ENCODE results near the gene PAOX.
A peak's percentile ranks its signal among the peaks of the same experiment; 100 is the strongest.
"Not testable (repeated sequence)": the region's sequence is repeated elsewhere in the genome, so short reads cannot be mapped to it uniquely, and the experiment has no call there.

Gene PAOX

DNA sequence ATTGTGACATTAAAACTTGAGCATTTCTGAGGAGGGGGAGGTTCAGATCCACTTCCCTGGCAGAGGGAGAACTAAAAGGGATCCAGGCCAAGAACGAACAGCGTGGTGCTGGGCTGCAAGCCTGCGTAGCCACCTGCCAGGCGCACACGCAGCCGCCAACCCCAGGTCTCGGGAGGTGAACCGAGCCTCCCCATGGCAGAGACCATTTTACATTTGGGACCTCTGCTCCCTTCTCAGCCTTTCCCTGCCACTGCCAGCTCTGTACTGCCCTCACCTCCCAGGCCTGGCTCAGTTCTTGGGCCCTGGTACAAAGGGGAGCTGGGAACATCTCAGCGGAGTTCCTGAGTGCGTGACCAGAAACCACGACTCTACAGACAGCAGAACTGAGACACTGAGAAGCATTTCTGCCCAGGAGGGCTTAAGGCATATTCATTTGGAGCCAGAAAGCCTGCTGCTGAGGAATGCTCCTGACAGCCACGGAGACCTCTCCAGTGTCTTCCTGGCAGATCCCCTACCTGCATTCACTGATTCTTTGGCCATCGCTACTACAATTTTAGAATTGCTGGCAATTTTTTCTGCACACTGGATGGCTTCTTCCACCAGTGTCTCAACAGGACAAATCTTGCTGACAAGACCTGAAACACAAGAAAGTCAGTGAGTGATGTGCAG, 13.5 kb upstream of the PAOX start:
- DNase-seq, result no peak

GRCh38 chr10:133366130-133366478, 13.0 kb upstream of the PAOX start:
- no peak for DNase-seq

GRCh38 chr10:133366751-133367150, 12.3 kb upstream of the PAOX start:
- no peak for DNase-seq

GRCh38 chr10:133367461-133367860, 11.6 kb upstream of the PAOX start:
- DNase-seq, result not testable (repeated sequence)

GRCh38 chr10:133368153-133368552, 10.9 kb upstream of the PAOX start:
- DNase-seq, result no peak

GRCh38 chr10:133370030-133370786, 8.9 kb upstream of the PAOX start:
- no peak for DNase-seq

DNA sequence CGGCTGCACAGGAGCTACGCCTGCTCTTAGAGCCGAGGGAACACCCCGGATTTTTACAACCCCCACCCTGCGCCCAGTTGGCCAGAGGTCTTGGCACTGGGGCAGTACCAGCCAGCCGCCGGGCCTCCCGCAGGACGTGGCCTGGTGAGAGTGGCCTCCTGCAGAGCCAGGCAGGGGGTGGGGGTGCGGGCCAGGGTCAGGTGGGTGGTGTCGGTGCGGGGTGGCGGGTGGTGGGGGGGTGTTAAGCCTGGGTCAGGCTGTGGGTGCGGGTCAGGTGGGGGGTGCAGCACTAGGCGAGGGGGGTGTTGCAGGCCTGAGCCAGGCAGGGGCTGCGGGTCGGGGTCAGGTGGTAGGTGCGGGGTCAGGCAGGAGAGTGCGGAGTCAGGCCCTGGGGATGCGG, 6.6 kb upstream of the PAOX start:
- no peak for DNase-seq

- peak; percentile 95 for DNase-seq
Observed at GRCh38 chr10:133373174-133374090, 5.6 kb upstream of the PAOX start, which contains the start of gene ECHS1. Gene ECHS1, minus strand, starts transcription at chr10:133373354. Its CDS starts 21 bp downstream, at chr10:133373333.

DNA sequence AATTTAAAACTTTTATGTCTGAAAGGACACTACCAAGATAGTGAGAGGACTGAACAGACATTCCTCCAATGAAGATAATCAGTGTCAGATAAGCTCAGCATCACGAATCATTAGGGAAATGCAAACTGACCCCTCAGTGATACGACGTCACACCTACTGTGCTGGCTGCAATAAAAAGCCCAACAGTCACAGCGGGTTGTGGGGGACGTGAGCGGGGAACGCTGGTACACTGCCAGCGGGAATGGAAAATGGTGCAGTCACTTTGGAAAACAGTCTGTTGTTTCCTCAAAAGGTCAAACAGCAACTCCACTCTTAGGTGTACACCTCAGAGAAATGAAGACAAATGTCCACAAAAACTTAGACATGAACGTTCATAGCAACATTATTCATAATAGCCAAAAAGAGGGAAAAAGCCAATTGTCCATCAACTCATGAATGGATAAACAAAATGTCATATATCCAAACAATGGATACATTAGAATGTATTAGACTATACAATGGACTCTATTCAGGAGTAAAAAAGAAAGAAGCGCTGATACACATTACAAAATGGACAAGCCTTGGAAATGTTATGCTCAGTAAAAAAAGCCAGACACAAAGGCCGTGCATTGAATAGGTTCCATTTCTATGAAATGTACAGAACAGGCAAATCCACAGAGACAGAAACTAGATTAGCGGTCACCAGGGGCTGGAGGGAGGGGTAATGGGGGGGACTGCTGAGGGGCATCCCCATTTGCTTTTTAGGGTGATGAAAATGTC, 3.5 kb upstream of the PAOX start:
- no peak for DNase-seq

DNA sequence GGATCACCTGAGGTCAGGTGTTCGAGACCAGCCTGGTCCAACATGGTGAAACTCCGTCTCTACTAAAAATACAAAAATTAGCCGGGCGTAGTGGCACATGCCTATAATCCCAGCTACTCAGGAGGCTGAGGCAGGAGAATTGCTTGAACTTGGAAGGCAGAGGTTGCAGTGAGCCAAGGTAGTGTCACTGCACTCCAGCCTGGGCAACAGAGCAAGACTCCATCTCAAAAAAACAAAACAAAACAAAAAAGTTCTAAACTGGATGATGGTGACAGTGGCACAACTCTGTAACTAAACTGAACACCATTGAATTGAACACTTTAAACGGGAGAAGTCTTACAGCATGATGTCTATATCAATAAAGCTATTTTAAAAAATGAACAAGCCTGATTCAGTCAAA, 2.9 kb upstream of the PAOX start:
- DNase-seq, result not testable (repeated sequence)

DNA sequence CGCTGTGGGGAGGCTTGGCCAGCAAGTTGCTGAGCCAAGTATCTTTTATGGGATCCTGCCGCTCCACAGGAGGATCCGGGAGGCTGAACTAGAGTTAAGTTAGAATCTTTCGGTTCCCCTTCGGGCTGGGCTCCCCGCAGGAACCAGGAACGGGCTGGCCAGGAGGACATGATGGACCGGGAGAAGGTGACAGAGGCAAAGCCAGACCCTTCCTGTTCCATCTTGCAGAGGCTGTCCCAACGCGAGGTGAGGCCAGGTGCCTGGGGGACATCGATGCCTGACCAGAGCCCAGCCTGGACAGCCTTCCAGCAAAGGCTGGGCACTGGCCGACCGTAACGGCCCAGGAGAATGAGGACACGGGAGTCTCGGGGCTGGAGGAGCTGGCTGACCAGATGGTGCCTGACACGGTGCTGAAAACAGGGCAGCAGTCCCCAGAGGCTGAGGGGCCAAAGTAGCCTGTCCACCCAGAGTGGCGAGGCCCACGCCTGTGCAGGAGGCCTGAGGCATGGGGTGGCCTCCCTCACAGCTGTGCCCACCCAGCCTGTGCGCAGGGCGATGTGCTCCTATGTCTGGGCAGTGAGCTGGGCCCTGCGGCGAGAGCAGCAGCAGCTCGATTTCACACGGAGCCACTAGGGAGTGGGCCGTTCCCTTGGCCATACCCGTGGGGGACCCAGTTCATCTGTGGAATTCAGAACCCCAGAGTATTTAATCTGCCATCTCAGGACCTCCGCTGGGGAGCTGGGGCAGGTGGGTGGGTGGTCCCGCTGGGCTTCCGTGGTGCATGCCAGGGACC, 1.8 kb upstream of the PAOX start:
- DNase-seq, result no peak

- DNase-seq, result no peak
Observed at GRCh38 chr10:133377818-133378250, 1.2 kb upstream of the PAOX start.

DNA sequence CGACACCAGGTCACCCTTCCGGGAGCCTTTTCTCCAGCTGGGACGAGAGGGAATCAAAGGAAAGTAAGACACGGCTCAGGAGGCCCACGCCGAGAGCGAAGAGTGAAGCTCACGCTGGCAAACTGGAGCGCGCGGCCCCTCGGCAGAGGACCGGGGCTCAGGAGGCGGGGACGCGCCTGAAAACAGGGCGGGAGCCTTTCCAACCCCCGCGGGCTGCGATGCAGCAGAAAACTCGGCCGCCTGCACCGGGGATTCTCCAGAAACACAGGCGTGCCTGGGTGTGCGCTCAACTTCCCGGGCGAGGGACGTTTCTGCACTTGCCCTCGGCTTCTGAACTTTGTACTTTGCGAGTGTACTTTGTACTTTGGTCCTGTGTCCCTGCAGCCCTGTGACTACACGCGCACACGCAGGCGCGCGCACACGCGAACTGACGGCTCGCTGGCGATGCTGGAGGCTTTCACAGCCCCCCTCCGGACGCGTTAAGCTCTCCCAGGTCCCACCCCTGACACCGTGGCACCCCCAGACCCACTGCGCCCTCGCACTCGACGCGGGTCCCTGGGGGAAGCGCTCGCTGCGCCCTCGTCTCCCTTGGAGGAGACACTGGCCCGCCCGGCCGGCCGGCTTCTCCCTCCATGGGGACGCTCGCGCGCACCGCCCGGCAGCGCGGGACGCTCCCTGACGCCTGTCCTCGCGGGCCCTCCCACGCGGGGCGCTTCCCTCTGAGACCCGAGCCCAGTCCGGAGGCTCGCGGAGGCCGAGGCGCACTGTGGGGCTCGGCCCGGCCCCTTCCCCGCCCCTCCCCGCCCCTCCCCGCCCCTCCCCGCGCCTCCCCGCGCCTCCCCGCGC, 588 bp upstream of the PAOX start:
- peak; percentile 75 for DNase-seq

- no peak for DNase-seq
Observed at GRCh38 chr10:133379801-133380666, 972 bp downstream of the PAOX start.

- DNase-seq, result no peak
Observed at GRCh38 chr10:133381036-133381435, 2.0 kb downstream of the PAOX start.

DNA sequence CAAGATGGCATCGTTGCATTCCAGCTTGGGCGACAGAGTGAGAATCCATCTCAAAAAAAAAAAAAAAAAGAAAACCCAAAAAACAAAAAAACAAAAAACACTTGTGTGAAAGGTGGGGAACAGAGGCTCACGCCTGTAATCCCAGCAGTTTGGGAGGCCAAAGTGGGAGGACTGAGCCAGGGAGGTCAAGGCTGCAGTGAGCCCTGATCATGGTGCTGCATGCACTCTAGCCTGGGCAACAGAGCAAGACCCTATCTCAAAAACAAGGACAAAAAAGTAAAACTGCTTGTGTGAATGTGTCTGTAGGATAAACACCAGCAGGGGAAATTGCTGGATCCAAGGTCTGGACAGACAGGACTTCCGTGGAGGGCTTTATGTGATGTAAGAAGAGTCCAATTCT, 4.5 kb downstream of the PAOX start:
- no peak for DNase-seq

GRCh38 chr10:133384071-133384470, 5.0 kb downstream of the PAOX start:
- no peak for DNase-seq

DNA sequence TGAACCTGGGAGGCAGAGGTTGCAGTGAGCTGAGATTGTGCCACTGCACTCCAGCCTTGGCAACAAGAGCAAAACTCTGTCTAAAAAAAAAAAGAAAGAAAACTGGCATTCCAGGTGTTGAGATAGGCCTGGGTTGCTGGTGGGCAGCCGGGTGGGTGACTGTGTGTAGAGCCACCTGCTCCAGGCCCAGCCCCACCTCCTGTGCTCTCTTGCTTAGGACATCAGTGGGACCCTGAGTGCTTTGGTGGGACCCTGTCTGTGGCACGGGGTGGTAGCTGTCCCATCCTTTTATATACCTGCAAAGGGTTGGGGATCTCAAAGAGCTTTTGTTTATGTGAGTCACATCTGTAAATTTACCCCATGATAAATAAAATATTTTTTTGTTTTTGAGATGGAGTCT, 6.2 kb downstream of the PAOX start:
- no peak for DNase-seq

- not testable (repeated sequence) for DNase-seq
Observed at GRCh38 chr10:133386951-133387350, 7.9 kb downstream of the PAOX start.

Data from activated T-cell treated with anti-CD3 and anti-CD28 coated beads, Interleukin-2, amount 50 U/mL, for 1 hour (primary cell).